H9 (cell line): ENCODE measurements around the gene INSC. TPM values are rescaled to one million over a fixed set of nuclear protein-coding genes. Genes with fewer than 3 reads are reported as not detected.

Experiments used
- DNase-seq: peaks from one replicate; pipeline ENCODE4 v3.0.0-alpha.2; 2017
- H2AFZ ChIP-seq: one replicate; pipeline ENCODE4 v1.6.1; 2013; ENCODE audit warnings: mild to moderate bottlenecking, low read length, control low read depth, moderate library complexity
- H2AK5ac ChIP-seq: 2 replicates; pipeline ENCODE4 v1.6.1; 2013; ENCODE audit warnings: low read length, control low read depth, mixed read lengths; ENCODE audit not compliant: insufficient read length
- H2BK120ac ChIP-seq: one replicate; pipeline ENCODE4 v1.6.1; 2013; ENCODE audit warnings: low read depth, mild to moderate bottlenecking, low read length, control low read depth, inconsistent platforms; ENCODE audit not compliant: poor library complexity, severe bottlenecking
- H2BK12ac ChIP-seq: 2 replicates; pipeline ENCODE4 v1.6.1; 2013; ENCODE audit warnings: low read length, control low read depth, mixed read lengths, low read depth; ENCODE audit not compliant: insufficient read length
- H2BK15ac ChIP-seq: 2 replicates; pipeline ENCODE4 v1.6.1; 2013; ENCODE audit warnings: low read depth, low read length, control low read depth
- H2BK20ac ChIP-seq: one replicate; pipeline ENCODE4 v1.6.1; 2013; ENCODE audit warnings: low read depth, mild to moderate bottlenecking, low read length, control low read depth, inconsistent platforms; ENCODE audit not compliant: poor library complexity, severe bottlenecking
- H2BK5ac ChIP-seq: 2 replicates; pipeline ENCODE4 v1.6.1; 2013; ENCODE audit warnings: low read length, control low read depth, mixed read lengths; ENCODE audit not compliant: insufficient read length
- H3K14ac ChIP-seq: 2 replicates; pipeline ENCODE4 v1.6.1; 2013; ENCODE audit warnings: low read length, control low read depth; ENCODE audit not compliant: insufficient read depth
- H3K18ac ChIP-seq: 2 replicates; pipeline ENCODE4 v1.6.1; 2013; ENCODE audit warnings: low read depth, mild to moderate bottlenecking, mixed read lengths, low read length, control low read depth; ENCODE audit not compliant: insufficient read length
- H3K23ac ChIP-seq: 2 replicates; pipeline ENCODE4 v1.6.1; 2013; ENCODE audit warnings: low read length, control low read depth, mixed read lengths, low read depth; ENCODE audit not compliant: insufficient read length
- H3K23me2 ChIP-seq: 2 replicates; pipeline ENCODE4 v1.6.1; 2013; ENCODE audit warnings: low read depth, mild to moderate bottlenecking, mixed read lengths, low read length, control low read depth; ENCODE audit not compliant: insufficient read length, poor library complexity, severe bottlenecking
- H3K27ac ChIP-seq: 2 replicates; pipeline ENCODE4 v1.5.1; 2013; ENCODE audit warnings: low read length, control low read depth, mixed read lengths, low read depth; ENCODE audit not compliant: insufficient read length
- H3K27me3 ChIP-seq: 2 replicates; pipeline ENCODE4 v1.6.1; 2013; ENCODE audit warnings: low read length, control low read depth, inconsistent platforms; ENCODE audit not compliant: insufficient read depth
- H3K4ac ChIP-seq: 2 replicates; pipeline ENCODE4 v1.6.1; 2013; ENCODE audit warnings: low read depth, mild to moderate bottlenecking, control low read depth, inconsistent platforms, low read length, moderate library complexity
- H3K4me1 ChIP-seq: 2 replicates; pipeline ENCODE4 v1.6.1; 2013; ENCODE audit warnings: low read length, control low read depth, inconsistent platforms; ENCODE audit not compliant: insufficient read depth
- H3K4me2 ChIP-seq: 2 replicates; pipeline ENCODE4 v1.6.1; 2013; ENCODE audit warnings: low read length, control low read depth, mixed read lengths; ENCODE audit not compliant: insufficient read length, insufficient read depth
- H3K56ac ChIP-seq: 2 replicates; pipeline ENCODE4 v1.6.1; 2013; ENCODE audit warnings: low read depth, mild to moderate bottlenecking, mixed read lengths, low read length, control low read depth; ENCODE audit not compliant: insufficient read length
- H3K79me1 ChIP-seq: 2 replicates; pipeline ENCODE4 v1.6.1; 2013; ENCODE audit warnings: low read depth, mild to moderate bottlenecking, moderate library complexity, low read length, control low read depth, inconsistent platforms; ENCODE audit not compliant: insufficient read depth, poor library complexity, severe bottlenecking
- H3K79me2 ChIP-seq: 2 replicates; pipeline ENCODE4 v1.6.1; 2013; ENCODE audit warnings: low read length, control low read depth, inconsistent platforms; ENCODE audit not compliant: insufficient read depth
- H3K9ac ChIP-seq: 2 replicates; pipeline ENCODE4 v1.6.1; 2013; ENCODE audit warnings: low read length, control low read depth, mixed read lengths; ENCODE audit not compliant: insufficient read length; ENCODE audit errors: extremely low read depth
- H3K9me3 ChIP-seq: one replicate; pipeline ENCODE4 v1.6.1; 2013; ENCODE audit warnings: low read depth, low read length, inconsistent platforms; ENCODE audit not compliant: control insufficient read depth
- H3T11ph ChIP-seq: one replicate; pipeline ENCODE4 v1.6.1; 2013; ENCODE audit warnings: mild to moderate bottlenecking, low read length, control low read depth, inconsistent platforms
- H4K20me1 ChIP-seq: one replicate; pipeline ENCODE4 v1.6.1; 2013; ENCODE audit not compliant: control insufficient read depth, insufficient read length, insufficient read depth
- H4K5ac ChIP-seq: 2 replicates; pipeline ENCODE4 v1.6.1; 2013; ENCODE audit warnings: low read depth, mild to moderate bottlenecking, mixed read lengths, low read length, control low read depth; ENCODE audit not compliant: insufficient read length
- H4K8ac ChIP-seq: replicated peaks from 2 replicates; pipeline ENCODE4 v1.6.1; 2013; ENCODE audit warnings: low read length, control low read depth, mixed read lengths, low read depth; ENCODE audit not compliant: insufficient read length
- H4K91ac ChIP-seq: 2 replicates; pipeline ENCODE4 v1.6.1; 2013; ENCODE audit warnings: low read depth, mild to moderate bottlenecking, moderate library complexity, mixed read lengths, low read length, control low read depth; ENCODE audit not compliant: insufficient read length
- H3K27ac Mint-ChIP-seq, 3 experiments: 2 replicates in 2 of 3; 3 replicates in 1 of 3; pipeline ENCODE4 v1.8.0; 2020 to 2021; ENCODE audit warnings: mixed read lengths in 3 of 3, mild to moderate bottlenecking in 1 of 3, moderate library complexity in 1 of 3
- H3K27me3 Mint-ChIP-seq: 2 replicates; pipeline ENCODE4 v1.8.0; 2021; ENCODE audit warnings: low read depth, mild to moderate bottlenecking, moderate library complexity, mixed read lengths
- H3K36me3 Mint-ChIP-seq, 3 experiments: 2 replicates in 2 of 3; 3 replicates in 1 of 3; pipeline ENCODE4 v1.8.0; 2020 to 2021; ENCODE audit warnings: low read depth in 3 of 3, mixed read lengths in 3 of 3; ENCODE audit not compliant: insufficient read depth in 1 of 3
- H3K4me1 Mint-ChIP-seq, 2 experiments: 2 replicates each; pipeline ENCODE4 v1.8.0; 2020; ENCODE audit warnings: mixed read lengths in 2 of 2
- H3K4me3 Mint-ChIP-seq, 2 experiments: 2 replicates in 1 of 2; 3 replicates in 1 of 2; pipeline ENCODE4 v1.8.0; 2020 to 2021; ENCODE audit warnings: mild to moderate bottlenecking in 2 of 2, mixed read lengths in 2 of 2, moderate library complexity in 1 of 2
- H3K9me3 Mint-ChIP-seq, 2 experiments: 2 replicates in 1 of 2; 3 replicates in 1 of 2; pipeline ENCODE4 v1.8.0; 2020; ENCODE audit warnings: mild to moderate bottlenecking in 2 of 2, mixed read lengths in 2 of 2, moderate library complexity in 1 of 2
- CTCF ChIP-seq: fragments of 200-600 bp; sonication (generic); conservative IDR thresholded peaks from 3 replicates; pipeline ENCODE4 v1.8.0; 2021; ENCODE audit warnings: antibody characterized with exemption, mild to moderate bottlenecking
- WGBS: extraction: QIAGEN DNeasy Blood & Tissue Kit; methylation state at CpG from one replicate; pipeline ENCODE4 v1.1.7; 2013; ENCODE audit warnings: missing lambda C conversion rate, low lambda C conversion rate, mixed read lengths; ENCODE audit not compliant: insufficient read length; ENCODE audit errors: extremely low coverage; 5-methylcytosine and 5-hydroxymethylcytosine counted together
- total RNA-seq: library from RNA; stranded (reverse); gene quantifications from 2 replicates; pipeline ENCODE4 v1.2.1, GENCODE V29; 2021

The INSC gene
- total RNA-seq, 1 experiment from 2014 or later, result not detected

GRCh38 chr11:15213471-15214231 is 98.9 kb downstream of the INSC start:
- H3K27me3 ChIP-seq, result no peaks in the 10 kb centered on the region

More at GRCh38 chr11:15213471-15214231, 98.9 kb downstream of the INSC start:
- Histone ChIP-seq H3K4ac (no peak overlapping the region), H3K9ac (no peak overlapping the region), H2AK5ac (no peak overlapping the region), H4K20me1 (no peaks in the 10 kb centered on the region), H4K91ac (no peak overlapping the region), H3K4me2 (no peak overlapping the region), H3K9me3 (no peaks in the 10 kb centered on the region), H3K14ac (no peak overlapping the region), H3K18ac (no peak overlapping the region), H3K4me1 (no peaks in the 10 kb centered on the region), H4K5ac (no peak overlapping the region), H2BK120ac (no peak overlapping the region), H2BK12ac (no peak overlapping the region), H2BK5ac (no peak overlapping the region), H3K79me2 (no peaks in the 10 kb centered on the region), H2AFZ (no peak overlapping the region), H3K56ac (no peak overlapping the region), H3T11ph (no peak overlapping the region), H3K27ac (no peak overlapping the region), H3K79me1 (no peaks in the 10 kb centered on the region), H3K23me2 (no peaks in the 10 kb centered on the region), H2BK15ac (no peak overlapping the region), H3K23ac (no peak overlapping the region), H4K8ac (no peak overlapping the region), H2BK20ac (no peak overlapping the region)
- H3K27me3 Mint-ChIP-seq, result peaks cover 2% of the 10 kb centered on the region
- no peak for DNase-seq
- no peaks in the 10 kb centered on the region for H3K36me3 Mint-ChIP-seq
- no CpG with 5 or more reads among the region's 3 CpGs for WGBS
- peaks cover 0 to 6% of the 10 kb centered on the region in 2 experiments; a peak in 2 of 4 replicates for H3K4me1 Mint-ChIP-seq
- no peak overlapping the region for H3K4me3 Mint-ChIP-seq
- H3K9me3 Mint-ChIP-seq, result no peaks in the 10 kb centered on the region
- TF ChIP-seq CTCF, result no peak
- no peak overlapping the region for H3K27ac Mint-ChIP-seq
